SIG-M5 treated with dmso at 0.1 percent for 504 hours (cell line): Measurements from ENCODE around the gene PCDHB14.
A peak's percentile ranks its signal among the peaks of the same experiment; 100 is the strongest.
"Not testable (repeated sequence)": the region's sequence is repeated elsewhere in the genome, so short reads cannot be mapped to it uniquely, and the experiment has no call there.

Experiments used
- DNase-seq: peaks from one replicate; lab custom pipeline; 2025; ENCODE audit not compliant: unreplicated experiment; lab: John Stamatoyannopoulos, UW

The PCDHB14 gene

GRCh38 chr5:141208478-141208877, 14.7 kb upstream of the PCDHB14 start, which contains the start of gene PCDHB12:
Gene PCDHB12 (plus strand): TSS chr5:141208719. CDS start chr5:141208908, 189 bp downstream.
- DNase-seq = peak; percentile 1

- DNase-seq = not testable (repeated sequence)
These were observed 12.9 kb upstream of the PCDHB14 start for GRCh38 chr5:141210281-141210680.

- not testable (repeated sequence) for DNase-seq
These were observed 12.3 kb upstream of the PCDHB14 start for GRCh38 chr5:141210849-141211248.

- peak; percentile 30 for DNase-seq
These were observed 9.3 kb upstream of the PCDHB14 start, which contains the start of gene PCDHB13 for GRCh38 chr5:141213656-141214339. Gene PCDHB13 (plus strand): TSS chr5:141213919. CDS start chr5:141214124, 205 bp downstream.

GRCh38 chr5:141214583-141214982, 8.6 kb upstream of the PCDHB14 start:
- not testable (repeated sequence) for DNase-seq

GRCh38 chr5:141215504-141215903, 7.6 kb upstream of the PCDHB14 start:
- DNase-seq = not testable (repeated sequence)

- not testable (repeated sequence) for DNase-seq
These were observed 7.1 kb upstream of the PCDHB14 start for GRCh38 chr5:141216035-141216434.

- not testable (repeated sequence) for DNase-seq
These were observed 1.7 kb downstream of the PCDHB14 start for GRCh38 chr5:141224844-141225243.

GRCh38 chr5:141225421-141225820, 2.3 kb downstream of the PCDHB14 start:
- not testable (repeated sequence) for DNase-seq

- no peak for DNase-seq
These were observed 11.0 kb downstream of the PCDHB14 start for GRCh38 chr5:141234109-141234667.

- not testable (repeated sequence) for DNase-seq
These were observed 12.8 kb downstream of the PCDHB14 start for GRCh38 chr5:141235922-141236321.

- no peak for DNase-seq
These were observed 13.6 kb downstream of the PCDHB14 start for GRCh38 chr5:141236516-141237313.

GRCh38 chr5:141241496-141241895, 18.4 kb downstream of the PCDHB14 start:
- DNase-seq = no peak

- no peak for DNase-seq
These were observed 22.1 kb downstream of the PCDHB14 start, which contains the start of gene PCDHB15 for GRCh38 chr5:141245250-141245717. Gene PCDHB15 (plus strand): TSS chr5:141245395. CDS start chr5:141245579, 184 bp downstream.

- DNase-seq = not testable (repeated sequence)
These were observed 23.8 kb downstream of the PCDHB14 start for GRCh38 chr5:141246971-141247370.

GRCh38 chr5:141247434-141247833, 24.3 kb downstream of the PCDHB14 start:
- not testable (repeated sequence) for DNase-seq

- DNase-seq = no peak
These were observed 27.4 kb downstream of the PCDHB14 start for GRCh38 chr5:141250576-141250975.

GRCh38 chr5:141258464-141258863, 35.3 kb downstream of the PCDHB14 start:
- DNase-seq = no peak

GRCh38 chr5:141258948-141259347, 35.8 kb downstream of the PCDHB14 start:
- no peak for DNase-seq

- DNase-seq = no peak
These were observed 37.5 kb downstream of the PCDHB14 start for GRCh38 chr5:141260458-141261237.

GRCh38 chr5:141261238-141261546, 38.0 kb downstream of the PCDHB14 start:
- no peak for DNase-seq
